Activated CD8-positive, alpha-beta memory T cell treated with anti-CD3 and anti-CD28 coated beads, Interleukin-2, amount 50 U/mL, for 24 hours (primary cell): Measurements from ENCODE around the gene RAC3.

Experiments
- DNase-seq: peaks from one replicate; pipeline ENCODE4 v3.0.0-alpha.2; 2020; ENCODE audit errors: extremely low read depth

Gene RAC3

DNA sequence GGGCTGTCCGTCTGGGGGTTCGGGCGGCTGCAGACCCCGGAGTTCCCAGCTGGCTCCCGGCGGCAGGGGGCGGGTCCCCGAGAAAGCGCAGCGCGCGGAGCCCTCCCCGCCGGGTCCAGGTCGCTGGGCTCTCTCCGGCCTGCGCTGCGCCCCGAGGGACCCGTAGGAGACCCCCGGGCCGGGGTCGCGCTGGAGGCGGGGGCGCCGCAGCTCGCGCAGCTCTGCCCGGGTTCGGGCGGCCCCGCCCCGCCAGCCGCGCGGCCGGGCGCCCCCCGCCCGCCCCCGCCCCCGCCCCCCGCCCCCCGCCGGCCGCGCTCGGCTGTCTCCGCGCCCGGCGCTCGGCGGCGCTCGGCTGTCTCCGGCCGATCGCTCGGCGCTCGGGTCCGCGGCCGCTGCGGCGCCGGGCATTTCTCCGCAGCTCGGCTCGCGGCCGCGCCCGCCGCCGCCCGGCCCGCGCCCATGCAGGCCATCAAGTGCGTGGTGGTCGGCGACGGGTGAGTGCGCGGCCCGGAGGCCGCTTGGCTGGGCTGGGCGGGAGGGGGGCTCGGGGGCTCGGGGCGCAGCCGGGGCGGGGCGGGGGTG lies at the start of gene RAC3:
Gene RAC3 (plus strand): TSS at position 376 of the 582 bp plus-strand sequence. CDS start 84 bp downstream, at position 460.
- DNase-seq, result no peak

GRCh38 chr17:81983011-81983638 lies 48.4 kb upstream of the RAC3 start:
- no peak for DNase-seq

DNA sequence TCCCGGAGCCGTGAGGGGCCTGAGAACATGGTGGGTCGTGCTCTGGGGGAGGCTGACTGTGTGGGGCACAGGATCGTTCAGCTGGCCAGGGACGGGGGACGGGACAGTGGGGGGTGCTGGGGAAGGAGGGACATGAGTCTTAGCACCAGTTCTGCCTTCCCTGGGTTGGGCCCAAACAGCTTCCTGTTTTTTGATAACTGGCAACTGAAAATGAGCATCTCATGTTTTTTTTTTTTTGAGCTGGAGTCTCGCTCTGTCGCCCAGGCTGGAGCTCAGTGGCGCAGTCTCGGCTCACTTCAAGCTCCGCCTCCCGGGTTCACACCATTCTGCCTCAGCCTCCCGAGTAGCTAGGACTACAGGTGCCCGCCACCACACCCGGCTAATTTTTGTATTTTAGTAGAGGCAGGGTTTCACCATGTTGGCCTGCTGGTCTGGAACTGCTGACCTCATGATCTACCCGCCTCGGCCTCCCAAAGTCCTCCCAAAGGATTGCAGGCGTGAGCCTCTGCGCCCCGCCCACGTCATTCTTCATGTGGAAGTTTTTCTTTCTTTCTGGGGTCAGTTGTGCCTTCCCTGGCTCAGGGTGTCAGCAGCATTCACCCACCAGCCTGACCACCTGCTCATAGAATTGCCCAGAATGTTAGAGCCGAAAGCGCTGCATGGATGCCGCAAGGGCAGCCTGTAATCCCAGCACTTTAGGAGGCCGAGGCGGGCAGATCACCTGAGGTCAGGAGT lies 47.7 kb upstream of the RAC3 start:
- no peak for DNase-seq

DNA sequence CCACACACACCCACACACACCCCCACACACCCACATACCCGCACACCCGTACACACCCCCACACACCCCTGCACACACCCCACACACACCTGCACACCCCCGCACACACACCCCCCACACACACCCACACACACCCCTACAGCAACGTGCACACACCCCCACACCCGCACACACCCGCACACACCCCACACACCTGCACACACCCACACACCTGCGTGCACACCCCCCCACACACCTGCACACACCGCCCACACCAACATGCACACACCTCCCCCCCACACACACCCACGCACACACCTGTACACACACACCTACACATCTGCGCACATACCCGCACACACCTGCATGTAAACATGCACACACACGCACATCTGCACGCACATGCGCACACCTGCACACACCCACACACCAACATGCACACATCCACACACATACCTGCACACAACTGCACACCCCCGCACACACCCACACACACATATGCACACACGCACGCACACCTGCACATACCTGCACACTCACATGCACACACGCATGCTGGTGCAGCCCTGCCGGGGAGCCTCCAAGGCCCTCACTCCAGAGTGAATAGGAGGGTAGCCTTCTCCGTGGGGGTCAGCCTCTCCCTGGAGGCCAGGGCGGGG lies 46.6 kb upstream of the RAC3 start:
- no peak for DNase-seq

- DNase-seq, result no peak
Observed at GRCh38 chr17:81986606-81987005, 44.9 kb upstream of the RAC3 start.

DNA sequence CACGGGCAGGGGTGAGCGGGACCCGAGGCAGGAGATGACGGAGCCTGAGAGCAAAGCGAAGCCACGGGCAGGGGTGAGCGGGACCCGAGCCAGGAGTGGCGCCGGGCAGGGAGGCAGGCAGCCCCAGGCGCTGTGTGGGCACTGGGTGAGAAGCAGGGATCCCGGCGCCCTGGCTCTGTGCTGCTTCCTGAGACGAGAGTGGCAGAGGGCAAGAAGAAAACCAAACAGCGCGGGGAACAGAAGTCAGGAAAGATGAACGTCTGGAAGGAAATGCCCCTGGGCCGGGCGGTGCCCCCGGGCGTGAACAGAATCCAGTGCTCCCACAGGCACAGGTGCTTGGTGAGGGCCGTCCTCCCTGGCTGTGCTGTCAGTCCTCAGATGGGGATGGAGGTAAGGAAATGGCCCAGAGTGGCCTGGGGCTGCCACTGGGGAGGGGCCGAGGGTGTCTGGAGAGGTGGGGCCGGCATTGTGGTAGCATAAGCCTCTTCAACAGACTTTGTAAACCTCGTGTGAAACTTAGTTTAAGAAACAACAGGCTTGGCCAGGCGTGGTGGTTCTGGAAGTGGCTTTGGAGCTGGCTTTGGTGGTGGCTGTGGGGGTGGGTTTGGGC lies 44.2 kb upstream of the RAC3 start:
- no peak for DNase-seq

- no peak for DNase-seq
Observed at GRCh38 chr17:81990836-81991683, 40.4 kb upstream of the RAC3 start.

DNA sequence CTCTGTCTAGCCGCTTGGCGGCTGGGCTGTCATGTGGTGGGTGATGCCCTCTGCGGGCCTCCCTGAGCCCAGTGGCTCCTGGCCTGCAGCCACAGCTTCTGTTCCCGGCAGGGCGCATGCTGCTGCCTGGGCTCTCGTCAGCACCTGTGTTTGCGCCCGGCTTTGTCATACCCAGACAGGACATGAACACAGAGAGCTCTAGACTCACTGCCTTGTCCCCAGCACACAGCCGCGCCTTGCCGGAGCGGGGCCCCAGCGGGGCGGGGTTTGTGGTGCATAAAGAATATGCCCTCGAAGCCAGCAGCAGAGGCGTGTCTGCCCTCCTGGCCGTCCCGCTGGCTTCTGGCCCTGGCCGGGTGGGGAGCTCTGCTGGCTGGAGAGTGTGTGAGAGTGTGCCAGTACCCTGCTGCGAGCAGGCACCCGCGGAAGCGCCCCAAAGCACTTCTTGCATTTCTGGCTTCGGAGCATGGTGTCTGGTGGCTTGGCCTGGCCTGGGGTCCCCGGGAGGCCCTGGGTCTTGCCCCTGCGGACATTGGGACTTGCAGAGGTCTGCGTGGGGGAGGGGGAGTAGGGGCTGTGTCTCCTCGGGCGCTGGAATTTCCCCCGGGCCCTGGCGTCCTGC lies 39.7 kb upstream of the RAC3 start:
- no peak for DNase-seq

DNA sequence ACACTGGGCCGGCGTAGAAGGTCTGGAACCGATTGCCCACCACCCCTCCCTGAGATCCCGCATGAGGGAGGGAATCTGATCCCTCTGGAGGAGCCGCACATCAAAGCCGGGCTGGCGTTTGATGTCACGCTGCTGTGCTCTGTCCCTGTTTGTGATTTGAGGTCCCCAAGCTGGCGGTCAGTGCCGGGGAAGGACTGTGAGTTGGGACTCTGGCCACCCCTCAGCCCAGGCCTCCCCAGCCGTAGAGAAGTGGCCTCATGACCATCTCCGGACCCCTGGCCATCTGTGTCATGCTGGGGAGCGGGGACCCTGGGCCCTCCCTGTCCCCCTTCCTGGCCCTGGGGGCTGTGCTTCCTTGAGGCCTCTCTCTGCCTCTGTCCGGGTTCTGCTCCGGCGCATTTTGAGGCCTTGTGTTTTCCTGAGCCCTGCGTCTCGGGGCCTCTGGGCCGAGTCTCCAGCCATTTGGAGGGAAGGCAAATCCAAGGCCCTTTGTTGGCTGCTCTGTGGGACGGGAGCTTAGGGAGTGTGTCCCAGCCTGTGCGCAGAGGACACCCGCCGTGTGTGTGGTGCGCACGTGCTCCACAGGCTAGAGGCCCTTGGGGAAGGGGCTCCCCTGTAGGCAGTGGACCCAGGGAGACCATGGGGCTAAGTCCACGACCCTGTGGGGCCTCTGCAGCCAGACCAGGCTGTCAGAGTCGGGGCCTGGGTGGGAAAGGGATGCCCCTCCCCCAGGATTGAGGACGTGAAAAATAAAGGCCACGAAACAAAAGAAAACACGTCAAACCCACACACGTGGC lies 39.0 kb upstream of the RAC3 start:
- DNase-seq, result no peak

- DNase-seq, result no peak
Observed at GRCh38 chr17:81993729-81994592, 37.5 kb upstream of the RAC3 start.

GRCh38 chr17:81994593-81995462 lies 36.6 kb upstream of the RAC3 start:
- DNase-seq, result no peak

- no peak for DNase-seq
Observed at GRCh38 chr17:81995463-81996231, 35.8 kb upstream of the RAC3 start.

DNA sequence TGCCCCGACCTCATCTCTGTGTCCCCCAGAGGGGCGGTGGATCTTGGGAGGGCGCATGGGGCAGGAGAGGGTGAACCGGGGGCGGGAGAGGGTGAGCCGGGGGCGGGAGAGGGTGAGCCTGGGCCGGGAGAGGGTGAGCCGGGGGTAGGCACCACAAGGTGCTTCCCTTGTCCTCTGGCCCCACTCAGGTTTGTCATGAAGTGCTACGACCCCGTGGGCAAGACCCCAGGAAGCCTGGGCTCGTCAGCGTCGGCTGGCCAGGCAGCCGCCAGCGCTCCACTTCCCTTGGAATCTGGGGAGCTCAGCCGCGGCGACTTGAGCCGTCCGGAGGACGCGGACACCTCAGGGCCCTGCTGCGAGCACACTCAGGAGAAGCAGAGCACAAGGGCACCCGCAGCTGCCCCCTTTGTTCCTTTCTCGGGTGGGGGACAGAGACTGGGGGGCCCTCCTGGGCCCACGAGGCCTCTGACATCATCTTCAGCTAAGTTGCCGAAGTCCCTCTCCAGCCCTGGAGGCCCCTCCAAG lies 35.2 kb upstream of the RAC3 start:
- no peak for DNase-seq

GRCh38 chr17:81996757-81997441 lies 34.6 kb upstream of the RAC3 start:
- no peak for DNase-seq

GRCh38 chr17:81998212-81998611 lies 33.3 kb upstream of the RAC3 start:
- DNase-seq, result no peak

GRCh38 chr17:81998691-81999438 lies 32.6 kb upstream of the RAC3 start:
- no peak for DNase-seq
